Chondrocyte (in vitro differentiated cells): ENCODE measurements around the gene AGBL4. TPM values are rescaled to one million over a fixed set of nuclear protein-coding genes. Genes with fewer than 3 reads are reported as not detected.

Experiments used
- DNase-seq: peaks from one replicate; pipeline ENCODE4 v3.0.0; 2021; ENCODE audit warnings: mixed read lengths, low spot score
- H3K27ac Mint-ChIP-seq: one replicate; pipeline ENCODE4 v1.8.0; 2021; ENCODE audit warnings: mild to moderate bottlenecking, moderate library complexity, mixed read lengths; ENCODE audit not compliant: unreplicated experiment
- H3K27me3 Mint-ChIP-seq: 2 replicates; pipeline ENCODE4 v1.8.0; 2021; ENCODE audit warnings: low read depth, mixed read lengths
- H3K36me3 Mint-ChIP-seq: 2 replicates; pipeline ENCODE4 v1.8.0; 2021; ENCODE audit warnings: low read depth, mixed read lengths
- H3K4me1 Mint-ChIP-seq: 2 replicates; pipeline ENCODE4 v1.8.0; 2021; ENCODE audit warnings: low read depth, mild to moderate bottlenecking, mixed read lengths
- H3K4me3 Mint-ChIP-seq: one replicate; pipeline ENCODE4 v1.8.0; 2021; ENCODE audit warnings: mild to moderate bottlenecking, moderate library complexity, mixed read lengths; ENCODE audit not compliant: unreplicated experiment
- H3K9me3 Mint-ChIP-seq: 2 replicates; pipeline ENCODE4 v1.8.0; 2021; ENCODE audit warnings: low read depth, mixed read lengths
- CTCF ChIP-seq: fragments of 200-600 bp; sonication (generic); IDR thresholded peaks from 2 replicates; pipeline ENCODE4 v1.5.0; 2021; ENCODE audit warnings: antibody characterized with exemption, mild to moderate bottlenecking, moderate library complexity
- total RNA-seq: library from RNA; stranded (reverse); gene quantifications from 3 replicates; pipeline ENCODE4 v1.2.1, GENCODE V29; 2021

Gene AGBL4
- total RNA-seq, 1 donor from 2014 or later, result not detected

- TF ChIP-seq CTCF, result no peak
- peaks cover 38% of the 10 kb centered on the region for H3K9me3 Mint-ChIP-seq
- peaks cover 2% of the 10 kb centered on the region for H3K36me3 Mint-ChIP-seq
- H3K4me1 Mint-ChIP-seq, result no peaks in the 10 kb centered on the region
- H3K27ac Mint-ChIP-seq, result no peak overlapping the region
- H3K4me3 Mint-ChIP-seq, result no peak overlapping the region
- H3K27me3 Mint-ChIP-seq, result no peaks in the 10 kb centered on the region
- DNase-seq, result no peak
These were observed 788.8 kb downstream of the AGBL4 start for GRCh38 chr1:49234988-49235387.

GRCh38 chr1:49229555-49229954, 794.2 kb downstream of the AGBL4 start:
- Mint-ChIP-seq H3K27ac (no peak overlapping the region), H3K4me3 (no peak overlapping the region), H3K9me3 (peaks cover 19% of the 10 kb centered on the region), H3K4me1 (no peaks in the 10 kb centered on the region), H3K36me3 (no peaks in the 10 kb centered on the region), H3K27me3 (no peaks in the 10 kb centered on the region)
- no peak for DNase-seq
- TF ChIP-seq CTCF, result no peak

GRCh38 chr1:49226758-49227157, 797.0 kb downstream of the AGBL4 start:
- Mint-ChIP-seq H3K27ac (no peak overlapping the region), H3K4me1 (no peaks in the 10 kb centered on the region), H3K36me3 (no peaks in the 10 kb centered on the region), H3K4me3 (no peak overlapping the region), H3K9me3 (peaks cover 16% of the 10 kb centered on the region), H3K27me3 (no peaks in the 10 kb centered on the region)
- DNase-seq, result no peak
- TF ChIP-seq CTCF, result no peak

- Mint-ChIP-seq H3K27ac (no peak overlapping the region), H3K4me3 (no peak overlapping the region), H3K9me3 (peaks cover 10% of the 10 kb centered on the region), H3K27me3 (no peaks in the 10 kb centered on the region), H3K36me3 (no peaks in the 10 kb centered on the region), H3K4me1 (no peaks in the 10 kb centered on the region)
- DNase-seq, result no peak
- no peak for TF ChIP-seq CTCF
These were observed 798.3 kb downstream of the AGBL4 start for GRCh38 chr1:49225464-49225863.

GRCh38 chr1:49213301-49213700, 810.5 kb downstream of the AGBL4 start:
- H3K27ac Mint-ChIP-seq, result no peak overlapping the region
- TF ChIP-seq CTCF, result no peak
- no peak for DNase-seq
- no peaks in the 10 kb centered on the region for H3K4me1 Mint-ChIP-seq
- H3K27me3 Mint-ChIP-seq, result no peaks in the 10 kb centered on the region
- no peak overlapping the region for H3K4me3 Mint-ChIP-seq
- peaks cover 22% of the 10 kb centered on the region for H3K9me3 Mint-ChIP-seq
- no peaks in the 10 kb centered on the region for H3K36me3 Mint-ChIP-seq
